Body of pancreas (tissue), 4 donors: ENCODE results near the gene SFXN2.
"Not testable (repeated sequence)": the region's sequence is repeated elsewhere in the genome, so short reads cannot be mapped to it uniquely, and the experiment has no call there.

Experiments
- CTCF ChIP-seq, 7 experiments: fragments of 450-650 bp in 4 of 7; fragments of 200-600 bp in 3 of 7; sonication (generic) in 3 of 7; IDR thresholded peaks; one replicate each; pipeline ENCODE4 v1.5.1; 2016 to 2019; ENCODE audit warnings: antibody characterized with exemption in 7 of 7
- POLR2A ChIP-seq, 3 donors: fragments of 450-650 bp; IDR thresholded peaks; one replicate each; pipeline ENCODE4 v1.6.1; 2016; ENCODE audit warnings: antibody characterized with exemption in 3 of 3, mild to moderate bottlenecking in 2 of 3

DNA sequence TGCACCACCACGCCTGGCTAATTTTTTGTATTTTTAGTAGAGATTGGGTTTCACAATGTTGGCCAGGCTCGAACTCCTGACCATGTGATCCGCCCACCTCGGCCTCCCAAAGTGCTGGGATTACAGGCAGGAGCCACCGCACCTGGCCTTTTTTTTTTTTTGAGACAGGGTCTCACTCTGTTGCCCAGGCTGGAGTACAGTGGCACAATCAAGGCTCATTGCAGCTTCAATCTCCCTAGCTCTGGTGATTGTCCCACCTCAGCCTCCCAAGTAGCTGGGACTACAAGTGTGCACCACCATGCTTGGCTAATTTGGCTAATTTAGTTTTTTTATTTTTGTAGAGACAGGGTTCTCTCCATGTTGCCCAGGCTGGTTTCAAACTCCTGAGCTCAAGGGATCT, 27.9 kb downstream of the SFXN2 start:
- TF ChIP-seq CTCF, POLR2A (IDR thresholded peaks at IDR 0.05): not testable (repeated sequence)
